SU-DHL-6 (cell line): ENCODE measurements around the gene MPRIP.

ENCODE experiments used
- EZH2phosphoT487 ChIP-seq: fragments of 200-600 bp; sonication (generic), shearing (Covaris generic); conservative IDR thresholded peaks from 2 replicates; pipeline ENCODE4 v1.6.1; 2018; ENCODE audit warnings: mild to moderate bottlenecking, antibody characterized with exemption, low read length, moderate library complexity, mixed read lengths
- TF ChIP-seq, protein P1 (sequence below): fragments of 200-600 bp; sonication (generic); IDR thresholded peaks from one replicate; pipeline ENCODE4 v1.5.1; 2017; ENCODE audit warnings: antibody characterized with exemption, mild to moderate bottlenecking, low read length, moderate library complexity; ENCODE audit not compliant: insufficient read depth, poor library complexity, severe bottlenecking

DNA sequence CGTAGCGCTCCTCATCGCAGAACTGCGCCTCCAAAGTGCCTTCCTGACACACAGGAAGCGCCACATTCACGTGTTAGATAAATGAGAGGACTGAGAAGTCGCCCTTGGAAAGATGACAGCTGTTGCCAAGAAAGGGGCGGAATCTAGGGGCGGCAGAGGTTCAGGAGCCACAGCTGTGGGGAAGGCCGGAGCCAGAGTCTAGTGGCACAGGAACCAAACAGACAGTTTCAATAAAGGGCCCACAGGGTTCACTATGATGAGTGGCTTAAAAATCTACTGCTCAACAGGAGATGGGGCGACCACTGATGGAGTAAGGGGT lies 190.0 kb downstream of the MPRIP start:
- TF ChIP-seq, protein P1, sequence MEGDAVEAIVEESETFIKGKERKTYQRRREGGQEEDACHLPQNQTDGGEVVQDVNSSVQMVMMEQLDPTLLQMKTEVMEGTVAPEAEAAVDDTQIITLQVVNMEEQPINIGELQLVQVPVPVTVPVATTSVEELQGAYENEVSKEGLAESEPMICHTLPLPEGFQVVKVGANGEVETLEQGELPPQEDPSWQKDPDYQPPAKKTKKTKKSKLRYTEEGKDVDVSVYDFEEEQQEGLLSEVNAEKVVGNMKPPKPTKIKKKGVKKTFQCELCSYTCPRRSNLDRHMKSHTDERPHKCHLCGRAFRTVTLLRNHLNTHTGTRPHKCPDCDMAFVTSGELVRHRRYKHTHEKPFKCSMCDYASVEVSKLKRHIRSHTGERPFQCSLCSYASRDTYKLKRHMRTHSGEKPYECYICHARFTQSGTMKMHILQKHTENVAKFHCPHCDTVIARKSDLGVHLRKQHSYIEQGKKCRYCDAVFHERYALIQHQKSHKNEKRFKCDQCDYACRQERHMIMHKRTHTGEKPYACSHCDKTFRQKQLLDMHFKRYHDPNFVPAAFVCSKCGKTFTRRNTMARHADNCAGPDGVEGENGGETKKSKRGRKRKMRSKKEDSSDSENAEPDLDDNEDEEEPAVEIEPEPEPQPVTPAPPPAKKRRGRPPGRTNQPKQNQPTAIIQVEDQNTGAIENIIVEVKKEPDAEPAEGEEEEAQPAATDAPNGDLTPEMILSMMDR, result no peak
- no peak for TF ChIP-seq EZH2phosphoT487
